Regular cardiac myocyte (primary cell): Measurements from ENCODE around the gene OR6Y1. TPM values are rescaled to one million over a fixed set of nuclear protein-coding genes. Genes with fewer than 3 reads are reported as not detected.

Experiments
- total RNA-seq: library from RNA; depleted of rRNA; stranded (reverse); fragments of >200 nt; gene quantifications from 2 replicates; pipeline ENCODE4 v1.2.3, GENCODE V29; 2014

Gene OR6Y1
- total RNA-seq: not detected in 2 replicates

DNA sequence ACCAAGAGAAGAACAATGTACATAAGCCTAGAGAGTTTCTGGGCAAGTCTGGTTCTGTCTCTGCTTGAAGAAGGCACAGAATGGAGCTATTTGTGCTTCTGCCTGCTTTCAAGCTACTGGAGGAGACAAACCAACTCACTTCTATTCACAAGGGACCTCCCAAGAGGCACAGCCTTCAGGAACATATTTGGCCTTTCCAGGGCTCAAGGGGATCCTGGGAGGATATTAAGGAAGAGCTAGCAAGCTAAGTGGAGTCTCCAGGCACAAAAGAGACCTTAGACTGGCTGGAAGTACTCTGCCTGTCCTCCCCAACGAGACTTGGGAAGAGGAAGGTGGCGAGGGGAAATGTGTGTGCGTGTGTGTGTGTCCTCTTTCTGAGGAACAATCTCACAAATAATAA, at the start of gene OR6Y1:
Gene OR6Y1, minus strand, starts transcription at position 54 of the 400 bp plus-strand sequence. CDS start 6,300 bp downstream, outside the sequence.

DNA sequence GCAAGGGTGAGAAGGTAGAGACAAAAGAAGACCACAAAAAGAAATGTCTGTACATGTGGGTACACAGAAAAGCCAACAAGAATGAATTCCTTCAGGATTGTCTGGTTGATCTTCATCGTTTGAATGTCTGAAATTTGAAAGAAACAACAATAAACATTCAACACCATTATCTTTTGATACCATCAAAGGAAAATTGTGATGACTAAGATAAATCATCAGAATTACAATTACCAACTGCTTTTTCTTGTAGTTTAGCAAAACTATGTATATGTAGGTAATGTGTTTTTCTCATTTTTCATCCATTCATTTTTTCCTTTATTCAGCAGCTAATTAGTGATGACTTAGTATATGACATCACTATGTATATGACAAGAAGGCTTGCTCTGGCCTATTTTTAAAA, 25.5 kb upstream of the OR6Y1 start, which contains the start of gene OR10X1:
Gene OR10X1, minus strand, starts transcription at position 167 of the 400 bp plus-strand sequence. Its CDS starts 0 bp downstream, at position 167.

DNA sequence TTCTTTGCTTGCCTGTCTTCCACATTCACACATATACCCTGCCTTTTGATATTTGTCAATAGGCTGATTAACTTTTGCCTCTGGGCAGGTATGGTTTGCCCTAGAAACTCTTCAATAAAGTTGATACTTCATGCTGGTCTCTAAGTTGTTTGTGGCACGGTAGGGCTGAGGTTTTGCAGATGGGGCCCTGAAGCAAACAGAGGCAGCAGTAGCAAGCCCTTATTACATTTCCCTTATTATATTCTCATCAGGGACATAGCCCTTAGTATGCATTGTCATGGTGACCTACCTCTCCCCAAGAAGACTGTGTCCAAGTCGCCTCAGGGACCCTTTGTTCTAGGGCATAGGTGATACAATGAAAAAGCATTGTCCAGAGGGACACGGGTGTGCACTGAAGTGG, 16.3 kb upstream of the OR6Y1 start, which contains the start of gene OR6P1:
Gene OR6P1, minus strand, starts transcription at position 101 of the 400 bp plus-strand sequence. CDS start 6,976 bp downstream, outside the sequence.

Other genes with a start within 250 kb of the OR6Y1 start
- not detected in 2 replicates for gene CD1B, start 222.9 kb downstream of the OR6Y1 start, total RNA-seq
- gene CD1E, start 200.5 kb downstream of the OR6Y1 start, total RNA-seq: not detected in 2 replicates
- gene OR10T2, start 154.9 kb downstream of the OR6Y1 start, total RNA-seq: not detected in 2 replicates
- gene OR10K2, start 128.2 kb downstream of the OR6Y1 start, total RNA-seq: not detected in 2 replicates
- not detected in 2 replicates for gene OR10K1, start 92.6 kb downstream of the OR6Y1 start, total RNA-seq
- gene OR10R2, start 82.2 kb downstream of the OR6Y1 start, total RNA-seq: not detected in 2 replicates
- gene OR6P1, start 16.2 kb upstream of the OR6Y1 start, total RNA-seq: not detected in 2 replicates
- not detected in 2 replicates for gene OR10X1, start 25.5 kb upstream of the OR6Y1 start, total RNA-seq
- gene OR10Z1, start 50.9 kb upstream of the OR6Y1 start, total RNA-seq: not detected in 2 replicates
- under 0.01 and 0.19 TPM in 2 replicates for gene SPTA1, start 132.3 kb upstream of the OR6Y1 start, total RNA-seq
- gene OR6K2, start 146.2 kb upstream of the OR6Y1 start, total RNA-seq: not detected in 2 replicates
- not detected in 2 replicates for gene OR6K3, start 166.3 kb upstream of the OR6Y1 start, total RNA-seq
- not detected in 2 replicates for gene OR6K6, start 200.3 kb upstream of the OR6Y1 start, total RNA-seq
- gene OR6N1, start 217.8 kb upstream of the OR6Y1 start, total RNA-seq: not detected in 2 replicates
- not detected in 2 replicates for gene OR6N2, start 226.8 kb upstream of the OR6Y1 start, total RNA-seq